Measurements from ENCODE around the gene ERG. TPM values are rescaled to one million over a fixed set of nuclear protein-coding genes. Genes with fewer than 3 reads are reported as not detected.

Gene ERG
- total RNA-seq, 2 donors from 2014 or later: not detected

Other genes with a start within 250 kb of the ERG start
- under 1 TPM; 0.09 to 0.69 TPM for gene KCNJ15, start 241.5 kb downstream of the ERG start, total RNA-seq

All from activated T-helper 17 cell treated with anti-CD3 and anti-CD28 coated beads, Interleukin-2, amount 50 U/mL, for 72 hours (primary cell).